CD4-positive, alpha-beta T cell treated with Interleukin-15 for 1 hour (primary cell): ENCODE results near the gene PCAT6.
"Not testable (repeated sequence)": the region's sequence is repeated elsewhere in the genome, so short reads cannot be mapped to it uniquely, and the experiment has no call there.

Source experiments
- DNase-seq: peaks from one replicate; pipeline ENCODE4 v3.0.0-alpha.2; 2020

PCAT6 gene

DNA sequence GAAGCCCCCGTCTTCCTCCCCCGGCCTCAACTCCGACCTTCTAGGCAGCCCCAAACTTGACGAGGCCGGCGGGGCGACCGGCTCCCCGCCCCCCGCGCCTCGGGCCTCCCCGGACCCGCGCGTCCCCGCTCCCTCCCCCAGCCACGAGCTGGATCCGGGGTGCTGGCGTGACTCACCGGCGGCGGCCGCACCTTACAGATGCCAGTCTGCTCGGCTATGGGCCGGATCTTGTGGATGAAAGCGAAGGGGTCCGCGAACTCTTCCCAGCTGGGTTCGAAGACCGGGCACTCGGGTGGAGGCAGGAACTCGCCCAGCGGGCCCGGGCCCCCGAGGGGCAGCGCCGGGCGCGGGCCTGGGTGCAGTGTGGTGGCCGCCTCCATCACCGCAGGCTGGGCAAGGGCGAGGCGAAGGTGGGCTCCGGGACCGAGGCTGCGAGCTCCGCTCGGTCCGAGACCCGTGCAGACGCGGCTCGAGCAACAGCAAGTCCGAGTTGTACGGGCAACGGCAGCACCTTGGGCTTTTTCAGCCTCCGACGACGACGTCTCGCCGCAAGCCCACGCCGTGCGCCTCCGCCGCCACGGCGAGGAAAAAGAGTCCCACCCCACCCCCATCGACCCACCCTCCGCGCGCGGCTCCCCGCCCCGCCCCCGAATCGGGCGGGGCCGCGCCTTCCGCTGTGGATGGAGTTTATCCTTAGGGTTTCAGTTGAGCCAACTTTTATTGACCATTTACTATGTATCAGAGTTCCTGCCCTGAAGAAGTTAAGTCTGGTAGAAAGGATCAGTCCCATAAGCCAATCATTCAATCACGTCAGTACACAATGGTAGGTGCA, 2.6 kb upstream of the PCAT6 start, which contains the start of gene KDM5B:
Gene KDM5B (minus strand): TSS at position 496 of the 832 bp plus-strand sequence. CDS start 116 bp downstream, at position 380.
- peak; percentile 63 for DNase-seq

DNA sequence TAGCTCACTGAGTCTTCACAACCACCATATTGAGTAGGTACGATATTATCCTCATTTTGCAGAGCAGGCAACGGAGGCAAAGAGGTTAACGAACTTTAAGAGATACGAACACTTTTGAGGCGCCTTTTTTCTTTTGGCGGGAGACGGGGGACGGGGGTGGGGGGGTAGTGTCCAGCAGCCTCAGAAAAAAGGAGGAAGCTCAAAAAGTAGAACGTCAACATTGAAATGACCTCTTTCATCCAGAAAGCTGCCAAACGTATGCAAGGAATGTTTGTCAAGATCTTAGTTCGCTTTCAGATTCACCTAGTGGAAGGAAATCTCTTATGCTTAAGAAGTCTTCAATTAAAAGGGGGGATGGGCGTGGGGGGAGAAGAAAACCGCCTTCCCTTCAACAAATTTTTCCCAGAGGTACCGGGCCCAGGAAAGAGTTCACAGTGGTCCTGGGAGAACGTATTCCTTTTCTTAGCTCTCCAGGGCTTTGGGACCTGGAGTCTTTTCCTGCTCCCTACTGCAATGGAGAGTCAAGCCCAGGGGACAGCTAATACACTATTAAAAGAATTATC, 1.1 kb upstream of the PCAT6 start:
- no peak for DNase-seq

DNA sequence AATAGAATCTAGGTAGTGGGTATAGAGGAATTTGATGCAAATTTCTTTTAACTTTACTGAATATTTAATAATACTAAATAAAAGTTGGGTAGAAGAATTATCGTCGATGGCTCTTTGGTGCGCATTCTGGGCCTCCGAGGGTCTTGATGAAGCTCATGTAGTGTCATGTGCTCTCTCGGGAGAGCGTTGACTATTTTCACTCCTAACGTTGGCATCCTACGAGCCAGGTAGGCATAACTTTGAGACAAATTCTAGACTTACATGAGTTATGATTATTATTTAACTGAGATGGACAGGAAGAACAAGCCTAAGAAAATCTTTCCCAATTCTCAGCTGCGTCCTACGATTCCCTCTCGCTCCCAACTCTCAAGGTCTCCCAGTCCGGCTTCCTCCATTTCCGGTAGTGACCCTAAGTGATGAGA, 550 bp upstream of the PCAT6 start:
- no peak for DNase-seq

DNA sequence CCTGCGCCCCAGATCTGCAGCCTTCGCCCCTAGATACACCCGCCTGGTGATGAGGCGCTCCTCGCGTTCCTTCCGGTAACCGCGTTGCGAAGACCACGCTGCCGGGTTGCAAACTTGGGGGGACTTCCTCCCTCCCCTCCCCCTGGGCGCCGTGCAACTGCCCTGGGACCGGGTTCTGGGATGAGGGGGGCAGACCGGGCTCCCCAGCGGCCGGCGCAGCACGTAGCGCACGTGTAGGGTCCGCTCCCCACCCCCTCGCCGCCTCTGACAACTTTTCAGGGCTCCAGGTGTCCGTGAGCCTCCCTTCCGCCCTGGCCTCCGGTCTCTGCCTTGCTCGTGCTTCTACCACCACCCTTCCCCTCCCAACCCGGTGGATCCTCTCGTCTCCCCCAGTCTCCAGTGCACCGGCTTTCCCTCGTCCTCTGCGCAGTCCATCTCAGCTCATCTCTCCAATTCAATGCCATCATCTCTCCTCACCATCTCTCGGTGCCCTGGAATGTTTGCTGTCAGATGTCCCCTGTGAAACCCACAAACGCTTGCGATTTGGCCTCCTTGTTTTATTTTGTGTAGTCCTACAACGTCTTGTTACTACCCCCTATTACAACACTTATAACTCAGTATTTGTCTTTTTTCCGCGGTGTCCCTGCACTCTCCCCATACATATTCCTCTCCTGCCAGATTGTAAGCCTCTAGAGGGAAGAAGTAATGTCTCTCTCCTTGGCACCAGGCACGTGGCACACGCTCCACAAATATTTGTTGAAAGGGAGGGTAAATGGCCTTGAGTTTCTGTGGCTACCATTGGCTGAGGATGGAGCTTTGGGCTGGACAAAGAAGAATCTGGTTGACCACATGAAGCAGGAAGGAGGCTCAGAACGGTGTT, 782 bp downstream of the PCAT6 start:
- peak; percentile 18 for DNase-seq

DNA sequence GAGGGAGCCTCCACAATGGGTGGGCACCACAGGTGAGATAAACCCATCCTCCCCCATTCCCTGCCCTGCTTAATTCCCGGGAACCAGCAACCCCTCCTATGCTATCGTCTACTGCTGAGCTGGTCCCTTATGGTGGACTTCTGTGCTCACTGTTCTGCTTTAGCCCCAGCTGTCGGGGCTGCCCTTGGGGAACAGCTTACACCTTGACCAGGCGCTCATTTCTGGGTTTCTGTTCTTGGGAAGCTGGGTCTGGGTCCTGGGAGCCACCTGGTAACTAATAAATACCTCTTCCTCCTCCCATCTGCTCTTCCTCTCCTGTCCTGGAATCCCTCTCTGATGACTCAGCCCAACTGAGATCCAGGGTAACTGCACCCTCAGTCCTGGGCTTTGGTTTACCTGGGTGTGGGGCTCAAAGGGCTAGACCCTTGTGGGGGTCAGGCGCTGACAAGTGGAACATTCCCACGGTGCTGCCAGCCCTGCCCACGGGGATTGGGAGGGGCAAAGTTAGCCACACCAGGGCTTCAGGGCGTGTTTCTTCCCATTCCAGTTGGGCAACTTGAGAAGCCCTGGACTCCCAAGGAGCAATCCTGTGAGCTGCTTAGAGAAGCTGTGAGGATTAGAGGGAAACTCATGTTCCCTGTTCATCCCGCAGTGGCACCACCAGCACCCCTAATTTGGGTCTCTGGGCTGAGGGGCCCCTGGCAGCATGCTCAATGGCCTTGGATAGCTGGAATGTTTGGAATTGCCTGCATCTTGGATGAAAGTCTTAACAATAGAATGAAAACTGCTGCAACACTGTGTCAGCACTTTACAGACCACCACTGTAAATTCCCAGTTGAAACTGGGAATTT, 1.6 kb downstream of the PCAT6 start:
- DNase-seq, result no peak

DNA sequence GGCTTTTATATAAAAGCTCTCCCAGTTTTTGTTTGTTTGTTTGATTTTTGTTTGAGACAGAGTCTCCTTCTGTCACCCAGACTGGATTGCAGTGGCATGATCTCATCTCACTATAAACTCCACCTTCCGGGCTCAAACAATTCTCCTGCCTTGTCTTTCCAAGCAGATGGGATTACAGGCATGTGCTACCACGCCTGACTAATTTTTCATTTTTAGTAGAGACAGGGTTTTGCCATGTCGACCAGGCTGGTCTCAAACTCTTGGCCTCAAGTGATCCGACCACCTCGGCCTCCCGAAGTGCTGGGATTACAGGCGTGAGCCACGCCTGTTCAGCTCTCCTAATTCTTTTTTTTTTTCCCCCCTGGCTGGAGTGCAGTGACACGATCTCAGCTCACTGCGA, 4.4 kb downstream of the PCAT6 start:
- DNase-seq, result no peak

DNA sequence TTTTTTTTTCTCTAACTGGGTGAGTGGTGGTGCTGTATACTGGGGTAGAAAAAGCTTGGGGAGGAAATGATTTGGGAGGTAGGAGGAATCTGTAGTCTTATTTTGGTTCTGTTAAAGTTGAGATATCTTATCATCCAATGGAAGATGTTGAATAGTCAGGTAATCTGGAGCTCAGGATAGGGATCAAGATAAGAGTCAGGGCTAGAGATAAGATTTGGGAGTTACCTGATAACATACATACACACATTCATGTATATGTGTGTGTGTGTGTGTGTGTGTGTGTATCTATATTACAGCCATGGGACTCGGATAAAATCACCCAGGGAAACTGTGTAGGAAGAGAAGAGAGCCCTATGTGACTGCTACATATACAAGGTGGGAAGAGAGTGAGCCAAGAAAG, 8.1 kb downstream of the PCAT6 start:
- DNase-seq, result no peak

DNA sequence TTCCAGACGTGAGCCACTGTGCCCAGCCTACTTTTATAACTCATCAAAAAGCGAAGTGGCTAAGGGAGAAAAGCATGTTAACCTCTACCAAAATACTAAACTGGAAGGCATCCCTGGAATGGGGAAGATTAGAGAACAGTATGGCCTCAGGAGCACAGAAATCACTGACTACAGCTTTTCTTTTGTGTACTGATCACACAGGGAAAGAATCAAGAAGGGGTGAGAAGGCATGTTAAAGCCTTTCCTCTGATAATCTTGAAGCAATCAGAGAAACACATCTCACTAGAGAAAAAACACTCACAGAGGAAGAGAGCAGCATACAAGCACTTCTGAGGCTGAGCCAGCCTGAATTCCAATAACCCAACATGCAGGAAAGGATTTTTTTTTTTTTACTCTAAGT, 10.7 kb downstream of the PCAT6 start:
- no peak for DNase-seq

DNA sequence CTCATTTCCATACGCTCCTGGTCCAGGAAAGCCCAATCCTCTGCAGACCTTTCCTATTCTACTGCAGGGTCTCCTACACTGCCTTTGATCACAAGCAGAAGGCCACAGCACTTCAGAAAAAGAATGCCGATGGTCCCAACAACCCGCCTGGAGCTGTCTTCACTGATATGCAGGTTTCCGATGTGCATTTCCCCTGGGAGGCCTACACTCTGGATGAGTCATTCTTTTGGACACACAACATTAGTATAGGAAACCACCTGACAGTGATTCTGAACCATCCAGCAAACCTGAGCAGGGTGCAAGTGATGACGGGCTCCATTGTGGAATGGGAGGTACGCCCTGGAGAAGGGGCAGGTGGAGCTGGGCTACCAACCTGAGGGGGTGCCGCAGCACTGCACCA, 15.0 kb downstream of the PCAT6 start:
- DNase-seq, result no peak

DNA sequence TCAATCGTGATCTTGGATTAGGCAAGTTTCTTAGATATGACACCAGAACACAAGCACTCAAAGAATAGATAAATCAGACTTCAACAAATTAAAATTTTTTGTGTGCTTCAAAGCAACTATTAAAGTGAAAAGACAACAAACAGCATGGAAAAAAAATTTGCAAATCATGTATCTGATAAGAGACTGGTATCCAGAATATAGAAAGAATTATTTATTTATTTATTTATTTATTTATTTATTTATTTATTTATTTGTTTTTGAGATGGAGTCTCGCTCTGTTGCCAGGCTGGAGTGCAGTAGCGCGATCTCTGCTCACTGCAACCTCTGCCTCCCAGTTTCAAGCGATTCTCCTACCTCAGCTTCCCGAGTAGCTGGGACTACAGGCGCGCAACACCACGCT, 18.5 kb downstream of the PCAT6 start:
- DNase-seq, result not testable (repeated sequence)

DNA sequence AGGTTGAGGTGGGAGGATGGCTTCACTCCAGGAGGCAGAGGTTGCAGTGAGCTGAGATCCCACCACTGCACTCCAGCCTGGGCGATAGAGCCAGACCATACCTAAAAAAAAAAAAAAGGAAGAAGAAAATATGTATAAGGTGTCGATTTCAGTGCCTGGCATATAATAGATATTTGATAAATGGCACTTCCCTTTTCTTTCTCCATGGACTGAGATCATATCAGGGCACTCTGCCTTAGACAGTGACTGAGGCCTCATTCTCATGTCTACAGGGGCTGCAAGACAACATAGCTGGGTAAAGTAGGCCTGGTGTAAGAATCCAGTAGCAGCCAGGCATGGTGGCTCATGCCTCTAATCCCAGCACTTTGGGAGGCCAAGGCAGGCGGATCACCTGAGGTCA, 21.2 kb downstream of the PCAT6 start:
- DNase-seq, result no peak

DNA sequence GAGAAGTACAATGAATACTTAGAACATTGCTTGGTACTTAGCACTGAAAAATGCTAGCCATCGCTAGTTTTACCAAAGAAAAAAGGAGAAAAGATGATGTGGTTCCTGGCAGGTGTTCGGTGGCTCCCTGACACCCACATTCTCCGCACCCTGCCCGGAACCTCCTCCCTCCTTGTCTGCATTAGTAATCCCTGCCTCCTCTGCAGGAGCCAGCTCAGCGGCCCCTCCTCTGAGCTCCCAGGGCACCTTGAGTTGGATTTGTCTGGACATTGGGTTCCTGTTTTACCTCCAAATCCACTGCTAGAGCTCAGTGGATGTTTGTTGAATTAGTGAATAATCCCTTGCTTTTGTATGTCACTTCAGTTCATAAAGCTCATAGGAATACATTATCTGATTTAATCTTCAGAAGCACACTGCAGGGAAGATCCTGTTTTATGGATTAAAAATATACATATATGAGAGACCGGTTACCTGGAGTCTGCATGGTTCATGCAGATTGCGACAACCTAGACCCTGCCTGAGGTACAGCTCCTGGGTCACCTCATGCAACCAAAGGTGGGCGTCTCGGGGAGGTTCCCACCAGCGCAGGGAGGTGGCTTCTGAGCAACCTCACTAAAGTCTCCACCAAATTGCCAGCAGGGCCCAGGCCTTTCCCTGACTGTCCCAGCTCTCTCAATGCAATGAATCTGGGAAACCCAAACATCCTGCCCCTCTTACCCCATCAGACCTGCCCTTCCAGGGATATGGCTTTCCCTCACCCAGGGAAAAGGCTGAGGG, 24.2 kb downstream of the PCAT6 start:
- no peak for DNase-seq

DNA sequence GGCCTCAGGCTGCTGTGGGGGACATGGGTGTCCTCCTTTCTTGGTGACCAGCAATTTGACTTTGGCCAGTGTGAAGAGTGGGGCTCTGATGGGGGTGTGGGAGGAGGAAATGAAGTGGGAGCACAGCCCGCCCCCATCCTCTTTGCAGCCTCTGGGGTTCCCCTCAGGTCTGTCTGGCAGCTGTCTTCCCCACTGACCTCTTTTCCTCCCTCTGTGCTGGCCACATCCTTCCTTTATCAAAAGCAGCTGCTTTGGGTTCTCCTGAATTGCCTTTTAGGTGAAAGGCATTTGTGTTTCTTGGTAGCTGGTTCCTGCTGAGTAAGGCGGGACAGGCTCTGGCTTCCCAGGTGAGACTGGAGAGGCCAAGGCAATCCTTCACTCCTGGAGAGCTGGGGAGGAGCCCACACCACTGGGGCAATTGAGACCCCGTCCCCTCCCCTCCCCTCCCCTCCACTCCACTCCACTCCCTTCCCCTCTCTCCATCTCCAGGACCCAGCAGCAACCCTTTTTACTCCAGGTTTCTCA, 24.9 kb downstream of the PCAT6 start:
- peak; percentile 33 for DNase-seq

DNA sequence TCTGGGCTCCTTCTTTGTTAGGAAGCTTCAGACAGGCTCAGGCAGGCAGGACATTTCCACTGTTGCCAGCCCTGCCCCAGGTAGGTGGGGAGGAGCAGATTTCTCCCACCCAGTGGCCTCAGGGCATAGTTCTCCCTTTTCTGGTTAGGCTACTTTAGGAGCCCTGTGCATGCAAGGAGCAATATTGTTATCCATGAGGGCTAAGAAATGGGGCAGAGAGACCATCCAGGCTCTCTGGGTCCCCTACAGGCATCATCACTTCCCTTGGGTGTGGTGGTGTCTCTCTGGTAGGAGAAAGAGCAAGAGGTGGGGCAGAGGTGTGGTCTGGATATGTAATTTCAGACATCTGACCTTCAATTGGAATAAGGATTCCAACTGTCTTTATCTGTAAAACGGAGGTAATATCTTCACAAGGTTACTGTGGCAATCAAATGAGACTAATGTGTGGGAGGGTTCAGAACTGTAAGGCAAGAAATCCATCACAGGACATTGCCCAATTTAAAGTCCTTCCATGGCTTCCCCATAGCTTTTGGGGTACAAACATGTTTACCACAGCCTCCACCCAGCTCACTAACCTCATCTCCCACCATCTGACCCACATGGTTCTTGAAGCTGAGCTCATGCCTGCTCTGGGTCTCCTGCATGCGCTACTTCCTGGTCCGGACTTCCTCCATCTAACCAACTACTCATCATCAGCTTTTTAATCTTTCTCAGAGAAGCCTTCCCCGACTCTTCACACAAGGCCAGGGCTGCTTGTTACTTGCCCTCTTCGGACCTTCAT, 26.1 kb downstream of the PCAT6 start:
- no peak for DNase-seq

DNA sequence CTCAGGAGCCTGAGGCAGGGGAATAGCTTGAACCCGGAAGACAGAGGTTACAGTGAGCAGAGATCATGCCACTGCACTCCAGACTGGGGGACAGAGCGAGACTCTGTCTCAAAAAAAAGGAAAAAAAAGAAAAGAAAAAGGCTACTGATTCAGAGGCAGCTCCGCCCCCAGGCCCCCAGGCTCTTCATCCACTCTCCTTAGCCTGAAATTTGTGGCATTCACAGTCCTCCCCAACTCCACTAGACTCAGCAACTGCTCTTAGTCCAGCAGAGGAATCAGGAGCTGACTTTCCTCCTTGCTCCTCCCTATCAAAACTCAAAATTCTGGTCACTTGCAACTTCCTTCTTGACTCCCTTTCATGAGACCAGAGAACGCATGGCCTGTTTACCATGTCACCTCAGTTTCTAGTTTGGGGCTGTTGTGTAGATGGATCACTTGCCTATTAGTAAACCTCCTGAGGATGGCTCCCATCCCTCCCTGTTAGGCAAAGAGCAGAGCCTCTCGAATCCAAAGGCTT, 27.1 kb downstream of the PCAT6 start:
- no peak for DNase-seq

DNA sequence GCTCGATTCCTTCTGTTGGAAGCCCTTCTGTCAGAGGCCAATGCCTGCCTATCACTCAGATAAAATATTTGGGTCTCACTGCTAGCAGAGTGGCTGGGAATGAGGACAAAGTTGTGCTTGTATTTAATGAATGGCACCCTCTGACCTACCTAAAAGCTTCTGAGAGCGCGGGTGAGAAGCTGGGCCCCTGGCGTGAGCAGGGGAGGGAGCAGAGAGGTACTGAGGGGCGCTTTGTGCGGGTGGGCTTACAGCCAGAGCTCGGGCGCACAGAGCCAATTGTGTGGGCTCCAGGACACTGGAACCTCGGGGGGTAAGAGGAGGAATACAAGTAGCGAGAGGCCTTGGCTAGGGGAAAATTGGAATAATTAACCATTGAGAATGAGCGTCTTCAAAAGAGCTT, 32.3 kb downstream of the PCAT6 start:
- no peak for DNase-seq

DNA sequence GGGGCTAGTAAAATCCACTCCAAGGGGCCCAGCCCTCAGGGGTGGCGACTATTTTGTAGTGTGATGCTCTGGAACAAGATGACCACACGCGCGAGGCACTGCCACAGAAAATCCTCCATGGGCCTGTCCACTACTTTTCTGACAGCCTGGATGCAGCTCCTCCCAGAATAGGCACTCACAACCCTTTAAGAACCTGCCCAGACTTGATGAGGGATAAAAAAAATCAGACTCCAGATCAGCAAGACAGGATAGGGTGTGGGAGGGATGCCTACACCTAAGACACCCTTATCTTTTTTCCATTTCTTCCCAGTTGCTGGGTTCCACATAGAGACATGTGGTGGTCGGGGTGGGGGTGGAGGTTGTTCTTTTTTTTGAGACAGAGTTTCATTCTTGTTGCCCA, 33.5 kb downstream of the PCAT6 start:
- DNase-seq, result no peak

DNA sequence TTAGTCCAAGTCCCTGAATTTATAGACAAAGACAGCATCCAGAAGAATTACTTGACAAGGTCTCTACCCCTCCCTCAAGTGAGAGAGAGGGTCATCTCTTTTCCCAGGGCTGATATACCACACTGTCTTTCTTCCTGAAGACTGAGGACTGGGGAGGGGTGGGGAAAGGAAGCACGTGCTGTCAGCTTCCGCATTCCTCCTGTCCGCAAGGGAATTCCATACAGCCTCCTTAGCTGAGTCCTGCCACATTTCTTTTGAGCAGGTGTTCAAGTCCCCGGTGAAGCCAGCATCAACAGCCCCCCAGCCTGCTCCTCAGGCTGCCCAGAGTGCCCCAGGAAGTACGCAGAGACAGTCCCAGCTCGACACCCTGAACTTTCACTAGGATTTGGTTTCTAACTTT, 34.2 kb downstream of the PCAT6 start:
- DNase-seq, result no peak

DNA sequence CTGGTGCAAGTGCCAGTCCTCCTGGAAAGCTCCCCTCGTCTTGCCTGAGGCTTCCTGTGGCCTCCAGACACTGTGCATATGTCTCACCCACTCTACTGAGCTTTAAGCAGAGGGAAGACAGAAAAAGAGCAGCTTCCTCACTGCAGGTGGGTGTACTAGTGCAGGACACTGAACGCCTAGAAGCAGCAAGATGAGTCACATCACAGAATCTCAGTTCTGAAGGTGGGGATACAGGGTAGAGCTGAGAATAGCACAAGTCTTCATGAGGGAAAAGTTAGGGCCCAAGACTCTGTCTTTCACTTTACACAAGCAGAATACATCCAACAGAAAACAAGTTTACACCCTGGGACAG, 37.4 kb downstream of the PCAT6 start:
- no peak for DNase-seq

DNA sequence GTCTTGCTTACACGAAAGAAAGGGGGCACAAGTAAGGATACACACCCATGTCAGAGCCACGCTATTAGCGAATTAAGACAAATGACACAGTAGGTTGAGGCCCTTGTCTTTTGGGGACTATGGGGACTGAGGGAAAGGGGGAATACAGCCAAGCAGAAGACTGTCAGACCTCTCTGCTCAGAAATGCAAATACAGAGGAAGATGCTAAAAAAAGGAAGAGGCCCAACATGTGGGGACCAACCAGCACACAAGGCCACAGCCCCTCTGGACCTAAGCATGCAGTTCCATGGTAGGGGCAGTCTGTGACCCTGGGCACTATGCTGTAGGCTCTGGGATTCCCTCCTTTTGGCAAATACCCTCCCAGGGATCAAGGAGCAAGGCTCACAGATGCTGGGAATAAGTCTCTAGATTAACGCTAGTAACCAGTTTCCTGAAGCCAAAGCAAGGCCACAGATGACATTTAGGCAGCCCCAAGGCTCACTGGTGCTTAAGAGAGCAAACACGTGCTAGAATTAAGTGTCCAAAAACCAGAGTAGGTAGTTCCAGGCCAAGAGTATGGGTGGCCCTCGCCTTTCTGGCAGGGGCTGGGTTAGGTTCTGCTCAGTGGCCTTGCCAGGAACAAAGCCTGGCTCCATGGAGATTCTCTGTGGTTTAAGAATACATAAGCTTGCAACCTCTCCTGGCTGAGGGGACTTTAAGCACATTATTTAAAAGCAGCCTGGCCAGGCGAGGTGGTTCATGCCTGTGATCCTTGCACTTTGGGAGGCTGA, 40.0 kb downstream of the PCAT6 start:
- DNase-seq, result no peak
